ENCODE measurements around the gene HNRNPA1.

The HNRNPA1 gene

GRCh38 chr12:54292931-54293241 is 12.4 kb downstream of the HNRNPA1 start:
- H3K4me1 ChIP-seq (ENCODE audit: control insufficient read depth, insufficient read depth, low read length) = peaks cover 13% of the 10 kb centered on the region
- H3K36me3 ChIP-seq (ENCODE audit: control insufficient read depth, insufficient read depth, low read length) = no peaks in the 10 kb centered on the region
- no peaks in the 10 kb centered on the region for H3K27me3 ChIP-seq (ENCODE audit: control insufficient read depth, insufficient read depth, low read length)
- no peak overlapping the region for H3K4me3 ChIP-seq (ENCODE audit: low read length)
- H3K9me3 ChIP-seq (ENCODE audit: control insufficient read depth, low read length) = no peaks in the 10 kb centered on the region
- H3K9ac ChIP-seq (ENCODE audit: low read length) = no peak overlapping the region

GRCh38 chr12:54294152-54294952 is 13.8 kb downstream of the HNRNPA1 start:
- Histone ChIP-seq H3K9ac (ENCODE audit: low read length) (no peak overlapping the region), H3K4me3 (ENCODE audit: low read length) (no peak overlapping the region)

GRCh38 chr12:54294953-54295566 is 14.5 kb downstream of the HNRNPA1 start:
- Histone ChIP-seq H3K9me3 (ENCODE audit: control insufficient read depth, low read length) (no peaks in the 10 kb centered on the region), H3K27me3 (ENCODE audit: control insufficient read depth, insufficient read depth, low read length) (peaks cover 7% of the 10 kb centered on the region), H3K4me1 (ENCODE audit: control insufficient read depth, insufficient read depth, low read length) (no peaks in the 10 kb centered on the region), H3K9ac (ENCODE audit: low read length) (no peak overlapping the region), H3K36me3 (ENCODE audit: control insufficient read depth, insufficient read depth, low read length) (no peaks in the 10 kb centered on the region), H3K4me3 (ENCODE audit: low read length) (no peak overlapping the region)

More at GRCh38 chr12:54294152-54294952, 13.8 kb downstream of the HNRNPA1 start:
- Histone ChIP-seq H3K4me1 (ENCODE audit: control insufficient read depth, insufficient read depth, low read length) (no peaks in the 10 kb centered on the region), H3K27me3 (ENCODE audit: control insufficient read depth, insufficient read depth, low read length) (no peaks in the 10 kb centered on the region), H3K36me3 (ENCODE audit: control insufficient read depth, insufficient read depth, low read length) (no peaks in the 10 kb centered on the region), H3K9me3 (ENCODE audit: control insufficient read depth, low read length) (no peaks in the 10 kb centered on the region)

- H3K4me3 ChIP-seq (ENCODE audit: low read length) = no peak overlapping the region
- H3K9ac ChIP-seq (ENCODE audit: low read length) = no peak overlapping the region
- H3K9me3 ChIP-seq (ENCODE audit: control insufficient read depth, low read length) = no peaks in the 10 kb centered on the region
- peaks cover 13% of the 10 kb centered on the region for H3K4me1 ChIP-seq (ENCODE audit: control insufficient read depth, insufficient read depth, low read length)
- peaks cover 15% of the 10 kb centered on the region for H3K27me3 ChIP-seq (ENCODE audit: control insufficient read depth, insufficient read depth, low read length)
- H3K36me3 ChIP-seq (ENCODE audit: control insufficient read depth, insufficient read depth, low read length) = no peaks in the 10 kb centered on the region
These were observed 16.0 kb downstream of the HNRNPA1 start for GRCh38 chr12:54296393-54297099.

- peaks cover 21% of the 10 kb centered on the region for H3K4me1 ChIP-seq (ENCODE audit: control insufficient read depth, insufficient read depth, low read length)
- H3K4me3 ChIP-seq (ENCODE audit: low read length) = no peak overlapping the region
- H3K27me3 ChIP-seq (ENCODE audit: control insufficient read depth, insufficient read depth, low read length) = peaks cover 15% of the 10 kb centered on the region
- H3K9ac ChIP-seq (ENCODE audit: low read length) = no peak overlapping the region
- H3K9me3 ChIP-seq (ENCODE audit: control insufficient read depth, low read length) = no peaks in the 10 kb centered on the region
- no peaks in the 10 kb centered on the region for H3K36me3 ChIP-seq (ENCODE audit: control insufficient read depth, insufficient read depth, low read length)
These were observed 18.4 kb downstream of the HNRNPA1 start for GRCh38 chr12:54298904-54299303.

- Histone ChIP-seq H3K27me3 (ENCODE audit: control insufficient read depth, insufficient read depth, low read length) (peaks cover 19% of the 10 kb centered on the region), H3K4me3 (ENCODE audit: low read length) (no peak overlapping the region), H3K4me1 (ENCODE audit: control insufficient read depth, insufficient read depth, low read length) (peaks cover 28% of the 10 kb centered on the region)
These were observed 19.1 kb downstream of the HNRNPA1 start for GRCh38 chr12:54299515-54300224.

GRCh38 chr12:54300225-54300731 is 19.8 kb downstream of the HNRNPA1 start:
- Histone ChIP-seq H3K4me1 (ENCODE audit: control insufficient read depth, insufficient read depth, low read length) (peaks cover 29% of the 10 kb centered on the region), H3K9ac (ENCODE audit: low read length) (peak overlapping the region; percentile 26), H3K9me3 (ENCODE audit: control insufficient read depth, low read length) (no peaks in the 10 kb centered on the region), H3K4me3 (ENCODE audit: low read length) (peak overlapping the region; percentile 10), H3K36me3 (ENCODE audit: control insufficient read depth, insufficient read depth, low read length) (no peaks in the 10 kb centered on the region), H3K27me3 (ENCODE audit: control insufficient read depth, insufficient read depth, low read length) (peaks cover 20% of the 10 kb centered on the region)

More at GRCh38 chr12:54299515-54300224, 19.1 kb downstream of the HNRNPA1 start:
- Histone ChIP-seq H3K36me3 (ENCODE audit: control insufficient read depth, insufficient read depth, low read length) (no peaks in the 10 kb centered on the region), H3K9ac (ENCODE audit: low read length) (no peak overlapping the region), H3K9me3 (ENCODE audit: control insufficient read depth, low read length) (no peaks in the 10 kb centered on the region)

- peak within 1 kb of the TSS; percentile 26 for H3K9ac ChIP-seq (ENCODE audit: low read length)
These were observed 20.4 kb downstream of the HNRNPA1 start, which contains the start of gene NFE2 for GRCh38 chr12:54300732-54301427. Gene NFE2 (minus strand): TSS chr12:54301015. CDS start chr12:54295248, 5,767 bp downstream.

GRCh38 chr12:54301428-54302048 is 21.0 kb downstream of the HNRNPA1 start:
- Histone ChIP-seq H3K9ac (ENCODE audit: low read length) (no peak overlapping the region), H3K9me3 (ENCODE audit: control insufficient read depth, low read length) (no peaks in the 10 kb centered on the region), H3K36me3 (ENCODE audit: control insufficient read depth, insufficient read depth, low read length) (no peaks in the 10 kb centered on the region), H3K27me3 (ENCODE audit: control insufficient read depth, insufficient read depth, low read length) (peaks cover 20% of the 10 kb centered on the region), H3K4me3 (ENCODE audit: low read length) (no peak overlapping the region), H3K4me1 (ENCODE audit: control insufficient read depth, insufficient read depth, low read length) (peaks cover 30% of the 10 kb centered on the region)

More at GRCh38 chr12:54300732-54301427, 20.4 kb downstream of the HNRNPA1 start, which contains the start of gene NFE2:
- H3K36me3 ChIP-seq (ENCODE audit: control insufficient read depth, insufficient read depth, low read length) = no peaks in the 10 kb centered on the region
- peaks cover 20% of the 10 kb centered on the region for H3K27me3 ChIP-seq (ENCODE audit: control insufficient read depth, insufficient read depth, low read length)
- peak within 1 kb of the TSS; percentile 10 for H3K4me3 ChIP-seq (ENCODE audit: low read length)
- no peaks in the 10 kb centered on the region for H3K9me3 ChIP-seq (ENCODE audit: control insufficient read depth, low read length)
- peaks cover 29% of the 10 kb centered on the region for H3K4me1 ChIP-seq (ENCODE audit: control insufficient read depth, insufficient read depth, low read length)

GRCh38 chr12:54303640-54304039 is 23.1 kb downstream of the HNRNPA1 start:
- Histone ChIP-seq H3K4me1 (ENCODE audit: control insufficient read depth, insufficient read depth, low read length) (peaks cover 40% of the 10 kb centered on the region), H3K4me3 (ENCODE audit: low read length) (no peak overlapping the region), H3K9me3 (ENCODE audit: control insufficient read depth, low read length) (no peaks in the 10 kb centered on the region), H3K36me3 (ENCODE audit: control insufficient read depth, insufficient read depth, low read length) (no peaks in the 10 kb centered on the region), H3K27me3 (ENCODE audit: control insufficient read depth, insufficient read depth, low read length) (peaks cover 20% of the 10 kb centered on the region), H3K9ac (ENCODE audit: low read length) (no peak overlapping the region)
